NT2/D1 (cell line): Measurements from ENCODE around the gene COL6A2.

Experiments used
- DNase-seq: peaks from one replicate; pipeline ENCODE4 v3.0.0-alpha.2; 2011; ENCODE audit warnings: low read depth, low spot score
- H3K27me3 ChIP-seq: 2 replicates; pipeline ENCODE4 v1.6.0; 2011; ENCODE audit warnings: mild to moderate bottlenecking; ENCODE audit not compliant: insufficient read length, insufficient read depth
- H3K36me3 ChIP-seq: 2 replicates; pipeline ENCODE4 v1.6.1; 2011; ENCODE audit warnings: mild to moderate bottlenecking, low read length, mixed read lengths; ENCODE audit not compliant: insufficient read depth, insufficient read length
- H3K4me1 ChIP-seq: 2 replicates; pipeline ENCODE4 v1.5.1; 2011; ENCODE audit not compliant: insufficient read depth, insufficient read length
- H3K4me3 ChIP-seq: 2 replicates; pipeline ENCODE4 v1.5.1; 2011; ENCODE audit warnings: low read depth; ENCODE audit not compliant: insufficient read length
- H3K9ac ChIP-seq: 2 replicates; pipeline ENCODE4 v1.6.0; 2011; ENCODE audit warnings: low read depth; ENCODE audit not compliant: insufficient read length
- H3K9me3 ChIP-seq: 2 replicates; pipeline ENCODE4 v1.5.1; 2011; ENCODE audit warnings: mild to moderate bottlenecking, low read length; ENCODE audit not compliant: insufficient read depth
- SUZ12 ChIP-seq: IDR thresholded peaks from 2 replicates; pipeline ENCODE4 v1.6.1; 2011; ENCODE audit not compliant: insufficient read length, insufficient read depth; ENCODE audit errors: extremely low read depth
- YY1 ChIP-seq: IDR thresholded peaks from 2 replicates; pipeline ENCODE4 v1.6.1; 2011; ENCODE audit not compliant: insufficient read length, insufficient read depth
- ZNF274 ChIP-seq: IDR thresholded peaks from 2 replicates; pipeline ENCODE4 v1.6.1; 2011; ENCODE audit warnings: mild to moderate bottlenecking, low read depth, low read length

The COL6A2 gene

GRCh38 chr21:46094401-46095082 lies 3.4 kb upstream of the COL6A2 start:
- H3K27me3 ChIP-seq = peaks cover 19% of the 10 kb centered on the region
- H3K9ac ChIP-seq = no peak overlapping the region

GRCh38 chr21:46095083-46095719 lies 2.7 kb upstream of the COL6A2 start:
- H3K9ac ChIP-seq = no peak overlapping the region
- TF ChIP-seq ZNF274 = no peak
- no peak for TF ChIP-seq YY1
- no peak for TF ChIP-seq SUZ12
- no peak overlapping the region for H3K4me3 ChIP-seq
- H3K36me3 ChIP-seq = no peaks in the 10 kb centered on the region
- peaks cover 46% of the 10 kb centered on the region; the same call in 1 of the 2 replicates for H3K9me3 ChIP-seq
- H3K27me3 ChIP-seq = peaks cover 19% of the 10 kb centered on the region
- DNase-seq = no peak
- peaks cover 6% of the 10 kb centered on the region for H3K4me1 ChIP-seq

More at GRCh38 chr21:46094401-46095082, 3.4 kb upstream of the COL6A2 start:
- no peak overlapping the region for H3K4me3 ChIP-seq
- H3K9me3 ChIP-seq = peaks cover 52% of the 10 kb centered on the region; the same call in 1 of the 2 replicates
- no peak for DNase-seq
- H3K36me3 ChIP-seq = no peaks in the 10 kb centered on the region
- peaks cover 6% of the 10 kb centered on the region for H3K4me1 ChIP-seq
- TF ChIP-seq YY1 (no peak), SUZ12 (no peak), ZNF274 (no peak)

- Histone ChIP-seq H3K9me3 (peaks cover 40% of the 10 kb centered on the region; the same call in 1 of the 2 replicates), H3K27me3 (peaks cover 19% of the 10 kb centered on the region), H3K4me3 (no peak overlapping the region), H3K36me3 (peaks cover 7% of the 10 kb centered on the region), H3K4me1 (peaks cover 6% of the 10 kb centered on the region), H3K9ac (no peak overlapping the region)
- TF ChIP-seq SUZ12 = no peak
- TF ChIP-seq ZNF274 = no peak
- TF ChIP-seq YY1 = no peak
- DNase-seq = no peak
Measured at GRCh38 chr21:46095814-46096595, 1.9 kb upstream of the COL6A2 start.

DNA sequence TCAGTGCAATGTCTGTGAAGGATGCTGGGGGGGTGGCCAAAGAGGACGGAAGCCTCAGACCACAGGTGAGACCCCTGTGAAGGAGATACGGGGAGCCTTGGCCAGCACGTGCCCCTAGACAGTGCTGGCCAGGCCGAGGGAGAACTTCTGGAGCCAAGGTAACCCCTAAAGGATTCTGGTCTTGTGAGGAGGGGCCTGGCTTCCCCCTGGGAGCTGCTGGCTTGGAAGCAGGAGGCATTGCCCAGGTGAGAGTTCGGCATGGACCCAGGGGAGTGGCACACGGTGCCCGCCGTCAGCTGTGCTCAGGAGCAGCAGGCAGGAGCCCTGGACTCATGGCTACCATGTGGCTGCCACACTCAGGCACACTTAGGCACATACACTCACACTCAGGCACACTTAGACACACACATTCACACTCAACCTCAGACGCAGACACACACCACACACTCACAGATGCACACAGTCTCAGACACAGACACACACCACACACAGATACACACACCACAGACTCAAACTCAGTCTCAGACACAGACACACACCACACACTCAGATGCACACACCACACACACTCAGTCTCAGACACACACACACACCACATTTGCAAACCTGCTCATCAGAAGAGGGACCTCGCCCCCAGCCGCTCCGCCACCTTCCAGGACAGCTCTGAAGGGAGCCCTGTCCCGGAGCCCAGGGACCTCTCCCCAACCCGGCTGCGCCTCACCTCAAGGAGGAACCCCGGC lies 1.1 kb upstream of the COL6A2 start:
- Histone ChIP-seq H3K4me3 (no peak overlapping the region), H3K4me1 (peaks cover 6% of the 10 kb centered on the region), H3K9me3 (peaks cover 39% of the 10 kb centered on the region), H3K27me3 (peaks cover 19% of the 10 kb centered on the region), H3K9ac (peak overlapping the region; percentile 76), H3K36me3 (peaks cover 7% of the 10 kb centered on the region)
- TF ChIP-seq ZNF274 = no peak
- TF ChIP-seq SUZ12 = no peak
- DNase-seq = no peak

GRCh38 chr21:46098303-46099141 lies 610 bp downstream of the COL6A2 start:
- Histone ChIP-seq H3K36me3 (peaks cover 7% of the 10 kb centered on the region), H3K9ac (peak overlapping the region; percentile 67), H3K4me1 (peaks cover 6% of the 10 kb centered on the region), H3K4me3 (peak overlapping the region; percentile 64), H3K9me3 (peaks cover 39% of the 10 kb centered on the region), H3K27me3 (peaks cover 19% of the 10 kb centered on the region)
- no peak for DNase-seq
- no peak for TF ChIP-seq SUZ12
- TF ChIP-seq ZNF274 = no peak
- TF ChIP-seq YY1 = no peak

DNA sequence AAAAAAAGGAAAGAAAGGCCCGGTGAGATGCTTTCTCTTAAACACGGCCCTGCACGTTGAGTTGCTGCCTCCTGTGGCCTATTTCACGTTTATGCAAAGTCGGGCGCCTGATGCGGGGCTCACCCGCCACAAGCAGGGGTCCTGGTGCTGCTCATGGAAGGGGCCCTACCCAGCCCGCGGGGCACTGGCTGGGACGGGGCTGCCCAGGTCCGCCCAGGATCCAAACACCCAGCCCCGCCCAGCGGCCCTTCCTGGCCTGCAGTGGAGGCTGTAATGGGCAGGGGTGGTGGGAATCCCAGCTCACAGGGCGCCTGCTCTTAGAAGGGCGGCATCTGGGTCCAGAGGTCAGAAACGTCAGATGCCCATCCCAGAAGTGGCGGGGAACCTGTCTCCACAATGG lies 1.6 kb downstream of the COL6A2 start:
- no peak overlapping the region for H3K9ac ChIP-seq
- H3K4me1 ChIP-seq = peaks cover 6% of the 10 kb centered on the region
- H3K27me3 ChIP-seq = peaks cover 19% of the 10 kb centered on the region
- TF ChIP-seq ZNF274 (no peak), YY1 (no peak), SUZ12 (no peak)
- H3K4me3 ChIP-seq = peak overlapping the region; percentile 22
- no peak for DNase-seq
- peaks cover 39% of the 10 kb centered on the region for H3K9me3 ChIP-seq
- peaks cover 7% of the 10 kb centered on the region for H3K36me3 ChIP-seq
